OCI-LY7 (cell line): ENCODE results near the gene GNB2. TPM values are rescaled to one million over a fixed set of nuclear protein-coding genes. Genes with fewer than 3 reads are reported as not detected.

Source experiments
- BruUV-seq: library from RNA; stranded (reverse); fragments of 400-500 nt; replicated peaks from 2 replicates; lab custom pipeline; 2021; lab: Mats Ljungman, UMichigan
- CTCF ChIA-PET: fragments of 300-600 bp; sonication (Branson Sonifier 250); formaldehyde crosslinking; loops from one replicate; lab custom pipeline; 2022; ENCODE audit warnings: antibody characterized with exemption; ENCODE audit not compliant: unreplicated experiment; lab: Charles Lee
- POLR2A ChIA-PET: fragments of 300-600 bp; sonication (Branson Sonifier 250); formaldehyde crosslinking; loops from one replicate; lab custom pipeline; 2022; ENCODE audit warnings: antibody characterized with exemption; lab: Charles Lee
- DNase-seq: peaks from one replicate; pipeline ENCODE4 v3.0.0-alpha.2; 2015; ENCODE audit warnings: low spot score
- H2AFZ ChIP-seq: fragments of 200-600 bp; sonication (generic), shearing (Covaris generic); 2 replicates; pipeline ENCODE4 v1.6.1; 2014; ENCODE audit warnings: mild to moderate bottlenecking, antibody characterized with exemption, low read length, moderate library complexity
- H3K27ac ChIP-seq: fragments of 200-600 bp; sonication (generic); 2 replicates; pipeline ENCODE4 v1.5.1; 2014; ENCODE audit warnings: mixed run types, low read depth, mild to moderate bottlenecking, moderate library complexity, low read length, inconsistent platforms; ENCODE audit not compliant: poor library complexity, severe bottlenecking
- H3K36me3 ChIP-seq: fragments of 200-600 bp; sonication (generic); 2 replicates; pipeline ENCODE4 v1.6.1; 2014; ENCODE audit warnings: mild to moderate bottlenecking, antibody characterized with exemption, low read length, moderate library complexity, mixed read lengths; ENCODE audit not compliant: insufficient read depth
- H3K4me1 ChIP-seq: fragments of 200-600 bp; sonication (generic); 2 replicates; pipeline ENCODE4 v1.5.1; 2014; ENCODE audit warnings: mild to moderate bottlenecking, low read length; ENCODE audit not compliant: insufficient read depth, poor library complexity, severe bottlenecking
- H3K4me2 ChIP-seq: fragments of 200-600 bp; sonication (generic); 2 replicates; pipeline ENCODE4 v1.6.1; 2014; ENCODE audit warnings: mild to moderate bottlenecking, low read length
- H3K4me3 ChIP-seq: fragments of 200-600 bp; sonication (generic); 2 replicates; pipeline ENCODE4 v1.5.1; 2014; ENCODE audit warnings: mild to moderate bottlenecking, low read depth, low read length; ENCODE audit not compliant: poor library complexity, severe bottlenecking
- H3K79me2 ChIP-seq: fragments of 200-600 bp; sonication (generic); 2 replicates; pipeline ENCODE4 v1.6.1; 2016; ENCODE audit warnings: low read depth, mild to moderate bottlenecking, low read length, moderate library complexity, mixed read lengths; ENCODE audit not compliant: insufficient read depth
- H3K9me2 ChIP-seq: fragments of 200-600 bp; sonication (generic); 2 replicates; pipeline ENCODE4 v1.6.1; 2016; ENCODE audit warnings: mild to moderate bottlenecking, low read length, mixed read lengths; ENCODE audit not compliant: insufficient read depth
- H3K9me3 ChIP-seq: fragments of 200-600 bp; sonication (generic); 2 replicates; pipeline ENCODE4 v1.6.1; 2014; ENCODE audit warnings: mild to moderate bottlenecking, mixed run types, low read length, mixed read lengths
- H4K20me1 ChIP-seq: fragments of 200-600 bp; sonication (generic); 2 replicates; pipeline ENCODE4 v1.6.1; 2014; ENCODE audit warnings: mild to moderate bottlenecking, antibody characterized with exemption, low read length, moderate library complexity, mixed read lengths; ENCODE audit not compliant: insufficient read depth
- CTCF ChIP-seq: fragments of 200-600 bp; sonication (generic); conservative IDR thresholded peaks from 2 replicates; pipeline ENCODE4 v1.5.1; 2014; ENCODE audit warnings: mild to moderate bottlenecking, antibody characterized with exemption, low read length, moderate library complexity, mixed read lengths
- EZH2phosphoT487 ChIP-seq: fragments of 200-600 bp; sonication (generic); IDR thresholded peaks from 2 replicates; pipeline ENCODE4 v1.6.1; 2018; ENCODE audit warnings: low read depth, borderline replicate concordance, mild to moderate bottlenecking, mixed run types, antibody characterized with exemption, low read length, moderate library complexity, mixed read lengths
- intact Hi-C: fragments of 100-400 bp; cut with micrococcal nuclease; formaldehyde crosslinking; loops from one replicate; pipeline ENCODE4 v1.10.0; 2022; ENCODE audit not compliant: unreplicated experiment
- total RNA-seq, 2 experiments: library from RNA; depleted of rRNA in 1 of 2; stranded (reverse); fragments of >200 nt in 1 of 2; shearing (Covaris generic) in 1 of 2; gene quantifications; 2 replicates each; pipeline ENCODE4 v1.2.3, GENCODE V29; 2014 to 2022

The GNB2 gene
- total RNA-seq, 2 experiments from 2014 or later, result 80.4 to 174 TPM

- no peaks in the 10 kb centered on the region for H4K20me1 ChIP-seq
- no TSS peak for BruUV-seq
- CTCF ChIA-PET, result no interaction called here
- no peaks in the 10 kb centered on the region for H3K79me2 ChIP-seq
- H3K9me2 ChIP-seq, result no peaks in the 10 kb centered on the region
- TF ChIP-seq CTCF (no peak), EZH2phosphoT487 (no peak)
- no peaks in the 10 kb centered on the region for H3K9me3 ChIP-seq
- no peak for DNase-seq
- H3K27ac ChIP-seq, result no peak overlapping the region
- H3K36me3 ChIP-seq, result no peaks in the 10 kb centered on the region
- intact Hi-C loops, result loop anchor here (5.0 kb wide), 1 partner anchor 133 kb away; the partner anchor contains the start of gene SLC12A9
- no peaks in the 10 kb centered on the region for H3K4me1 ChIP-seq
- H3K4me2 ChIP-seq, result no peak overlapping the region
- H3K4me3 ChIP-seq, result no peak overlapping the region
- H2AFZ ChIP-seq, result no peak overlapping the region
- POLR2A ChIA-PET, result no interaction called here
Measured at GRCh38 chr7:100719523-100720278, 46.2 kb downstream of the GNB2 start.

- Histone ChIP-seq H3K9me3 (no peaks in the 10 kb centered on the region), H3K27ac (no peak within 1 kb of the TSS), H3K4me2 (no peak within 1 kb of the TSS), H3K79me2 (no peaks in the 10 kb centered on the region), H3K36me3 (no peaks in the 10 kb centered on the region), H3K4me3 (no peak within 1 kb of the TSS), H4K20me1 (no peaks in the 10 kb centered on the region), H3K4me1 (no peaks in the 10 kb centered on the region), H3K9me2 (no peaks in the 10 kb centered on the region), H2AFZ (no peak within 1 kb of the TSS)
- ChIA-PET POLR2A (no interaction called here), CTCF (no interaction called here)
- BruUV-seq, result no TSS peak
- TF ChIP-seq EZH2phosphoT487, result no peak
- no peak for TF ChIP-seq CTCF
- no peak for DNase-seq
- intact Hi-C loops, result loop anchor here (5.0 kb wide), 1 partner anchor 132 kb away; the partner anchor contains the start of gene SLC12A9
Measured at GRCh38 chr7:100720279-100720670, 46.7 kb downstream of the GNB2 start, which contains the start of gene EPO. EPO (plus strand) TSS chr7:100720468; CDS start chr7:100720981, 513 bp downstream.
